Left lung (tissue), 10 donors: ENCODE measurements around the gene SERPINB2. TPM values are rescaled to one million over a fixed set of nuclear protein-coding genes. Genes with fewer than 3 reads are reported as not detected.

Experiments
- ATAC-seq: fragments of 200-7000 bp; cut with Tn5 transposase; one replicate; pipeline ENCODE4 v1.9.1; 2020; ENCODE audit warnings: moderate library complexity
- DNase-seq, 4 donors: peaks; one replicate each; pipeline ENCODE4 v3.0.0-alpha.2; 2013 to 2020
- H3K27ac ChIP-seq, 2 donors: fragments of 200-600 bp; sonication (generic) in 1 of 2; one replicate each; pipeline versions ENCODE4 v1.5.0 to v1.8.0; 2020 to 2021
- H3K27me3 ChIP-seq, 2 donors: fragments of 200-600 bp; sonication (generic) in 1 of 2; one replicate each; pipeline versions ENCODE4 v1.5.0 to v1.8.0; 2020 to 2021
- H3K36me3 ChIP-seq, 2 donors: fragments of 200-600 bp; sonication (generic) in 1 of 2; one replicate each; pipeline versions ENCODE4 v1.5.0 to v1.8.0; 2020 to 2021
- H3K4me1 ChIP-seq, 2 donors: fragments of 200-600 bp; one replicate each; pipeline ENCODE4 v1.8.0; 2021
- H3K4me3 ChIP-seq, 2 donors: fragments of 200-600 bp; sonication (generic) in 1 of 2; one replicate each; pipeline versions ENCODE4 v1.5.0 to v1.8.0; 2020 to 2021; ENCODE audit warnings: mild to moderate bottlenecking in 1 of 2
- H3K9me3 ChIP-seq, 2 donors: fragments of 200-600 bp; sonication (generic) in 1 of 2; one replicate each; pipeline versions ENCODE4 v1.5.0 to v1.8.0; 2020 to 2021
- CTCF ChIP-seq, 2 donors: fragments of 200-600 bp; sonication (generic) in 1 of 2; IDR thresholded peaks; one replicate each; pipeline versions ENCODE4 v1.5.0 to v1.8.0; 2021; ENCODE audit warnings: antibody characterized with exemption in 2 of 2
- intact Hi-C, 2 donors: fragments of 100-400 bp; cut with DNase I; formaldehyde crosslinking; loops; one replicate each; pipeline versions ENCODE4 v1.11.2 to v1.14.2; 2022
- polyA plus RNA-seq, 6 donors: library from polyadenylated mRNA; unstranded; fragments of 120-200 nt; gene quantifications; one replicate each; pipeline ENCODE4 v1.2.1, GENCODE V29; 2013; ENCODE audit not compliant: insufficient read length in 6 of 6
- total RNA-seq, 2 donors: library from RNA; stranded (reverse); fragmentation: NEBNext Ultra II Directional; extraction: Animal tissue kit (Norgen Biotek cat#: 25700); gene quantifications; one replicate each; pipeline ENCODE4 v1.2.1, GENCODE V29; 2021
- donor health status: DM: no; HTN: yes; CAD: no.
- donor health status: DM: no; HTN: no; CAD: no.

Gene SERPINB2
- total and polyA plus RNA-seq, 8 donors, result 0.13 to 3.5 (median 0.40) TPM; not detected in 1

- Histone ChIP-seq H3K4me3 (no peak overlapping the region), H3K27me3 (no peaks in the 10 kb centered on the region), H3K4me1 (no peaks in the 10 kb centered on the region), H3K36me3 (no peaks in the 10 kb centered on the region), H3K27ac (no peak overlapping the region), H3K9me3 (no peaks in the 10 kb centered on the region)
- intact Hi-C loops, result no loop called here
- ATAC-seq (no peak), DNase-seq (no peak)
- no peak for TF ChIP-seq CTCF (IDR thresholded peaks at IDR 0.05)
Measured at GRCh38 chr18:63850636-63851035, 36.9 kb upstream of the SERPINB2 start.

GRCh38 chr18:63858456-63858855, 29.0 kb upstream of the SERPINB2 start:
- H3K36me3 ChIP-seq, result no peaks in the 10 kb centered on the region
- intact Hi-C loops, result no loop called here
- peaks cover 0 to 13% of the 10 kb centered on the region in 2 donors for H3K4me1 ChIP-seq
- H3K9me3 ChIP-seq, result no peaks in the 10 kb centered on the region
- no peak overlapping the region for H3K4me3 ChIP-seq
- ATAC-seq, result no peak
- no peak for TF ChIP-seq CTCF (IDR thresholded peaks at IDR 0.05)
- no peak for DNase-seq
- no peaks in the 10 kb centered on the region for H3K27me3 ChIP-seq
- H3K27ac ChIP-seq, result no peak overlapping the region

- DNase-seq, result no peak
- Histone ChIP-seq H3K27me3 (no peaks in the 10 kb centered on the region), H3K36me3 (no peaks in the 10 kb centered on the region), H3K4me1 (peaks cover 0 to 13% of the 10 kb centered on the region in 2 donors), H3K27ac (peak overlapping the region in 1 of 2 donors; percentile 63), H3K9me3 (no peaks in the 10 kb centered on the region), H3K4me3 (no peak overlapping the region)
- TF ChIP-seq CTCF (IDR thresholded peaks at IDR 0.05), result no peak
- peak; percentile 47 for ATAC-seq
- intact Hi-C loops, result no loop called here
Measured at GRCh38 chr18:63859781-63860475, 27.6 kb upstream of the SERPINB2 start.

- no peaks in the 10 kb centered on the region for H3K36me3 ChIP-seq
- peak overlapping the region in 1 of 2 donors; percentile 63 for H3K27ac ChIP-seq
- H3K4me1 ChIP-seq, result peaks cover 0 to 13% of the 10 kb centered on the region in 2 donors
- H3K4me3 ChIP-seq, result no peak overlapping the region
- peak; percentile 78 for ATAC-seq
- H3K27me3 ChIP-seq, result no peaks in the 10 kb centered on the region
- DNase-seq, result peak in 1 of 4 donors; percentile 40
- no peak for TF ChIP-seq CTCF (IDR thresholded peaks at IDR 0.05)
- intact Hi-C loops, result no loop called here
- no peaks in the 10 kb centered on the region for H3K9me3 ChIP-seq
Measured at GRCh38 chr18:63860531-63860930, 27.0 kb upstream of the SERPINB2 start.

- peak overlapping the region in 1 of 2 donors; percentile 16 for H3K27ac ChIP-seq
- no peaks in the 10 kb centered on the region for H3K27me3 ChIP-seq
- H3K4me1 ChIP-seq, result peaks cover 0 to 18% of the 10 kb centered on the region in 2 donors
- H3K4me3 ChIP-seq, result no peak overlapping the region
- TF ChIP-seq CTCF (IDR thresholded peaks at IDR 0.05), result no peak
- intact Hi-C loops, result no loop called here
- no peaks in the 10 kb centered on the region for H3K36me3 ChIP-seq
- DNase-seq (no peak), ATAC-seq (peak; percentile 37)
- H3K9me3 ChIP-seq, result no peaks in the 10 kb centered on the region
Measured at GRCh38 chr18:63867368-63868125, 20.0 kb upstream of the SERPINB2 start.
